GM19468 (cell line): Measurements from ENCODE around the gene MAST2.
"Not testable (repeated sequence)": the region's sequence is repeated elsewhere in the genome, so short reads cannot be mapped to it uniquely, and the experiment has no call there.

ENCODE experiments used
- ATAC-seq: cut with Tn5 transposase; IDR thresholded peaks from one replicate; pipeline ENCODE4 v1.9.1; 2021; ENCODE audit warnings: mild to moderate bottlenecking, moderate library complexity, moderate number of reproducible peaks; ENCODE audit not compliant: unreplicated experiment; ENCODE audit errors: extremely low read depth

The MAST2 gene

GRCh38 chr1:45928486-45929205 lies 125.2 kb downstream of the MAST2 start:
- ATAC-seq, result no peak

DNA sequence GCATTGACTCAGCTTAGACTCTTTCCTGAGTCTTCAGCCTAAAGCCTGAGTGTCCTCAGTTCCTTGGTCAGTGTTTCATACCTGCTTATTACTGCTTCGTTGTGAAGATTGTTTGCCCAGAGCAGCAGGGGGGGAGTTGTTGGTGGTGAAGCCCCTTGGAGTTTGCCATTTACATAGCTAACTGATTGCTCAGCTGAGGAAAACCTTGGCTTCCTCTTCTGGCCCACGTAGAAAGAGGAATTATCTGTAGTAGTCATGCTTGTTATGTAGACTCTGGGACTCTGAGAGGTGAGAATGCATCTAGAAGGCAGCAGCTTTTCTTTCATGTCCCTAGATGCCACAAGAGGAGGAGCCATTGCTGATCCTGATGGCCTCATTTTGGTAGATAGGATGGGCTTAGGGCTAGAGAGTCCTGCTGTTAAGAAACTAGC lies 125.9 kb downstream of the MAST2 start:
- ATAC-seq, result no peak

GRCh38 chr1:45930258-45931150 lies 127.1 kb downstream of the MAST2 start:
- ATAC-seq, result no peak

DNA sequence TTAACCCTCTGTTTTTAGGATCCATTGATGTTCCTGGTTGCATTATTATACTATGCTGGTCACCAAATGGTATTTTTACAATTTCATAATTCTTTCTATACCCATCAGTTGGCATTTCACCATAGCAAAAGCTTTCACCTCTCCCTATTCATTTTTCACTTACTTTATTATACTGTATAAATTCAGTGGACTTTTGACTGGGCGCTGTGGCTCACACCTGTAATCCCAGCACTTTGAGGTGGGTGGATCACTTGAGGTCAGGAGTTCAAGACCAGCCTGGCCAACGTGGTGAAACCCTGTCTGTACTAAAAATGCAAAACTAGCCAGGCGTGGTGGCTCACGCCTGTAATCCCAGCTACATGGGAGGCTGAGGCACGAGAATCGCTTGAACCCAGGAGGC lies 128.8 kb downstream of the MAST2 start:
- not testable (repeated sequence) for ATAC-seq

DNA sequence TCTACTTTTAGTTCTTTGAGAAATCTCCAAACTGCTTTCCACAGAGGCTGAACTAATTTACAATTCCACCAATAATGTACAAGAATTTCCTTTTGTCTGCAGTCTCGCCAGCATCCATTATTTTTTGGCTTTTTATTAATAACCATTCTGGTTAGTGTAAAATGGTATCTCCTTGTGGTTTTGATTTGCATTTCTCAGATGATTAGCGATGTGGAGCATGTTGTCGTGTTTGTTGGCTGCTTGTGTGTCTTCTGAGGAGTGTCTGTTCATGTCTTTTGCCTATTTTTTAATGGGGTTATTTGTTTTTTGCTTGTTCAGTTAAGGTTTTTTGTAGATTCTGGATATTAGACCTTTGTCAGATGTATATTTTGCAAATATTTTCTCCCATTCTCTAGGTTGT lies 131.5 kb downstream of the MAST2 start:
- no peak for ATAC-seq

DNA sequence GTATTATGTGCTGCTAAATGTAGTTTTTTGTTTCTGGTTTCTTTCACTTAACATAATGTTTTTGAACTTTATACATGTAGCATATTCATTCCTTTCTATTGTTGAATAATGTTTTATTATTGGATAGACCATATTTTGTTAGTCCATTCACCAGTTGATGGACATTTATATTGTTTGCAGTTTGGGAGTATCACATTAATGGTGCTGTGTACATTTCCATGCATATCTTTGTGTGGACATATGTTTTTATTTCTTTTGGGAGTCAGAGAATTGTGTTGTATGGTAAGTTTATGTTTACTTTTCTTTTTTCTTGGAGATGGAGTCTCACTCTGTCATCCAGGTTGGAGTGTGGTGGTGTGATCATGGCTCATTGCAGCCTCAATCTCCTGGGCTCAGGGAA lies 134.6 kb downstream of the MAST2 start:
- no peak for ATAC-seq

GRCh38 chr1:45942411-45942810 lies 139.0 kb downstream of the MAST2 start:
- no peak for ATAC-seq

DNA sequence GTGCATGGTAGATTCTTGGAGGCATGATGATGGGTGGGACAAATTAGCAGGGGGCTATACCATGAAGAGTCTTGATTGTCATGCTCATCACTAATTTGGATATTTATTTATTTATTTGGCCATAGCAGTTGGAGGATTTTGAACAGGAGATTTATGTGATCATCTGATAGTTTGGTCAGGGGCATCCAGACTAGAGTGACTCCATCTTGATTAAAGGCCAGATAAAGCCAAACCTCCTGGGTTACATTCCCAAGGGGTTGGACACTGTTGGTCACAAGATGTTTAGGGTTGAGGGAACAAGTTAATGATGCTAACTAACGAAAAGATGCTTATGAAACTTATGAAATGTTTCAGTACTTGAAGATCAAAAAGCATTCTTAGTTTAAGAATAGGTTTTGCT lies 139.8 kb downstream of the MAST2 start:
- ATAC-seq, result no peak

DNA sequence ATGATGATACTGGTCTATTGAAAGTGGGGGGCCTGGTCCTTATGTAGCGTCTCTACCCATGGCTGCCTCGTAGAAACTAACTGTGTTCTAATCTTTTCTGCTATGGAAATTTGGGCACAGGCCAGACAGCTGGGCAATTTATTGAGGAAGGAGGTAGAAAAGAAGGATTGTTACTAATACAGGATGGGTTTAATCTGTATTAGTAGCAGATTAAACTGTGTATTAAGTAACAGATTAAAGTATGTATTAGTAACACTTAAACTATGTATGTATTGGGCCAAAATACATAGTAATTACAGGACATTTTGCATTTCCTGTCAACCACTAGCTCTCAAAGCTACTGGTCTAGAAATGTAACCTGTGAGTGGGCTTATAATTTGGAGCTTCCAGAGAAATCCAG lies 142.0 kb downstream of the MAST2 start:
- ATAC-seq, result no peak

- not testable (repeated sequence) for ATAC-seq
Observed at GRCh38 chr1:45949462-45949861, 146.1 kb downstream of the MAST2 start.

DNA sequence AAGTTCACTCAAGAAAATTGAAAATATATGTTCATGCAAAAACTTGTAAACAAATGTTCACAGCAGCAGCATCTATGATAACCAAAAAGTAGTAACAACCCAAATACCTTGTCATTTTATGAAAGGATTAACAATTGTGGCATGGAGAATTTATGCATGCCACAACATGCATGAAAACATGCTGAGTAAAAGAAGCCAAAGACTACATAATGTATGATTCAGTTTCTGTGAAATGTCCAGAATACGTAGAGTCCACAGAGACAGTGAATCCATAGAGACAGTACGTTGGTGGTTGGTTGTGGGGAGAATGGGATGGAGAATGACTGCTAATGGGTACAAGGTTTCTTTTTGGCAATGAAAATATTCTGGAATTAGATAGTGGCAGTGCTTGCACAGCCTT lies 148.7 kb downstream of the MAST2 start:
- ATAC-seq, result no peak

DNA sequence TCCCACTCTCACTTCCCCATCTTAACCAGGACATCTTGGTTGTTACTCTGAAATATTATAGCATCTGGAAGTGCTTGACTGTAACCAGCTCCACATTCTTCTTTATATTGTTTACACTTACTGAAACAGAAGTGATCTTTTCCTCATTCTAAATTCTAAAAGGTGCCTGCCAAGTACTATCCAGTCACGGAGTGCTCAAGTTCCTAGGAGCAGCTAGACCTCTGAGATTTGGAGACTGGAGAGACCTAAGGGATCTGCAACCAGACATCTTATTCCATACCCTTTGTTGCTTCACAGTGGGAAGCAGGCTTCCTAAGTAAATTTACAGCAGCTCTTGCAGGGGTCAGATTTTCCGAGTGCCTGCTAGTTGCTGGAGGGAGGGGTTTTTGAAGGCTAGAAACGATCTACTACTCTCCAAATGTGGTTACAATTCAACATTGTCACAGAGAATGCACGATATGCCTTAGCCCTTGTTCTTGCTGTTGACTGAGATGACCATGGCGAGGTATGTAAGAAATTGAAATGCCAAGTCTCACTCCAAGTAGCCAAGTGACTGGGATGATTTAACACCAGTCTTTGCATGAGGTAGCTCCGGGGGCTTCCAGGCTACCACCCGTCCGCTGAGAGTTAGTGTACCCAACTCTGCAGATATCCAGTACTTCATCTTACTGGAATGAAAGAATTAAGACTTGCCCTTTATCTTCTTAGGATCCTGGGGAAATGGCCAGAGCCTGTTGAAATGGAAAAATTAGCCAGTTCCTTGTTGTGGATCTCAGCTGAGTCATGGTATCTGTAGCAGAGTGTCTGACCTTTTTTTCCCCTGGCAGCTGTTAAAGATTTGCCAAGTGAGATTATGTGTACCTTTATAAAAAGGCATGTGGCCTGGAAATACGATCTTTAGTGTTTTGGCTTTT lies 150.8 kb downstream of the MAST2 start:
- ATAC-seq, result no peak

GRCh38 chr1:45957684-45958083 lies 154.3 kb downstream of the MAST2 start:
- ATAC-seq, result no peak

DNA sequence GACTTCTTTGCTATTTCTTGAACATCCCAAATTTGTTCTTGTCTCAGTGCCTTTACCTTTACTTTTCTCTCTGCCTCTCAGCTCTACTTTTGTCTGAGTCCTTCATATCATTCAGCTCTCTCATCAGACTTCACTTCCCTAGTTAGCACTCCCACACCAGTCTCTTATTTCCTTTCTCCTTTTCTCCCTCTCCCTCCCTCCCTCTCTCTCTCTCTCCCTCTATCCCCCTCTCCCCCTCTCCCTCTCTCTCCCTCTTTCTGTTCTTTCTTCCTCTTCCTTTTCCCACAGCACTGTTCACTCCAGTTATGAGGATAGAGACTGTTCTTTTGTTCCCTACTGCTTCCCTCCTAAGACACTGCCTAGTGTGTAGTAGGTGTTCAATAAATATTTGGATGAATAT lies 154.9 kb downstream of the MAST2 start:
- ATAC-seq, result no peak

DNA sequence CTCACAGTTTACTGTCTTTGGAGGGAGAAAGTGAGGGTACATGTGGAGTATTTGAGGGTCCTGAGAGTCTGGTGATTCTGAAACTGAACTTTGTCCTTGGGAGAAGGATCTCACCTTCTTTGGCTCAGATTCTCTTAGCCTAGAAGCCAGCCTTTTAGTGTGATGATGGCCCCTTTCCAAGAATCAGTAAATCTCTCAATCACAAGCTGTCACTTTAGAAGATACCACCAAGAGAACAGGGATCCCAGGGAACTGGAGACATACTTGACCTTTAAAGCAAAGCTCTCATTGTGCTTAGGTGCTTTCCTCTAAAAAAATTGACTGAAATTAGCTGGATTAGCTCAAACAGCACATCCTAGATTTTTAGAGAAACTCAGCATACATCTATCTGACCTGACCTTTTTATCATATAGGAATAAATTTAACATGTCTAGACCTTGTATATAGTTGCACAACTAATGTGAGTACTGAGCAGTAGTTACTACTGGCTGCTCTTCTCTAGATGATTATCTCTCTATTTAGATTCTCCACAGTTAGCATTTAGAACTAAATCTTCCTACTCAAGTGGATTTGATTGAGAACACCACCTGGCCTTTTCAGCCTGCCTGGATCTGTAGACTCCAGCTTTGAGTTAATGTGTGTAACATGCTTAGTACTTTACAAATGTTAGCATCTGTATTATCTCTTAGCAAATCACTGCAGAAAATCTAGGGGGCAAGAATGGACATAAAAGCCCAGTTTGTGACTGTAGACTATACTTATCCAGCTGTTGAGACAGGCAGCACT lies 157.7 kb downstream of the MAST2 start:
- ATAC-seq, result no peak

- not testable (repeated sequence) for ATAC-seq
Observed at GRCh38 chr1:45961936-45962335, 158.5 kb downstream of the MAST2 start.

DNA sequence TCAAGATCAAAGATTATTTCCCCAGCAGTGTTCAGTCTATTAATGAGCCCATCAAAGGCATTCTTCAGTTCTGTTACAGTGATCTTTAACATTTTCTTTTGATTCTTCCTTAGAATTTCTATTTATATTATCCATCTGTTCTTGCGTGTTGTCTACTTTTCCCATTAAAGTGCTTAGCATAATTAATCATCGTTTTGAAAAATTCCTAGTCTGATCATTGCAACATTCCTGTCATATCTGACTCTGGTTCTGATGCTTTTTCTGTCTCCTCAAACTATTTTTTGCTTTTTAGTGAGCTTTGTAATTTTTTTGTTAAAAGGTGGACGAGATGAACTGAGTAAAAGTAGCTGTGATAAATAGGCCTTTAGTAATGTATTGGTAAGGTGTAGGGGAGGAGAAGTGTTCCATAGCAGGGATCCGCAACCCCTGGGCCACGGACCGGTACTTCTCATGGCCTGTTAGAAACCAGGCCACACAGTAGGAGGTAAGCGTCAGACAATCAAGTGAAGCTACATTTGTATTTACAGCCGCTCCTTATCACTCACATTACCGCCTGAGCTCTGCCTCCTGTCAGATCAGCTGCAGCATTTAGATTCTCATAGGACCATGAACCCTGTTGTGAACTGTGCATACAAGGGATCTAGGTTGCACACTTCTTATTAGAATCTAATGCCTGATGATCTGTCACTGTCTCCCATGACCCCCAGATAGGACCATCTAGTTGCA lies 165.7 kb downstream of the MAST2 start:
- no peak for ATAC-seq

GRCh38 chr1:45969866-45970265 lies 166.5 kb downstream of the MAST2 start:
- no peak for ATAC-seq

DNA sequence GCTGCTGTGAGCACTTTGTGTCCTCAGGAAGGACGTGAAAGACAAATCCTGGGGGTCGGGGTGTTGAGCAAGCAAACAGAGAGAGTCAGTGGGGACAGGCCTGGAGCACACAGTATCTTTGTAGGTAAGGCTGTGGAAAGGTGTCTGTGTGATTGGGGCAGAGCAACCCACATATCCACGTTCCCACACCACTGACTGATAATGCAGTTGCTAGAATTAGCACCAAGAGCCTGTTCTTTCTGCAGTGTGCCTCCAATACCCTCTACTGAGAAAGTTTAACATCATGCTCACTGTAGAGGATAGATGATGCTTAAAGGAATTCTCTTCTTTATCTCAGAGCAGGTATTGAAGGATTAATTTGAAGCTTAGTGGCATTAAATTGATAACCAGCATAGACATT lies 167.9 kb downstream of the MAST2 start:
- no peak for ATAC-seq
